Natural killer cell treated with Interleukin-12 subunit alpha and Interleukin-12 subunit beta and Interleukin-15 and Interleukin-18, amount 100 ng/mL, for 72 hours (primary cell): ENCODE data around the gene UROC1. TPM values are rescaled to one million over a fixed set of nuclear protein-coding genes. Genes with fewer than 3 reads are reported as not detected.
"Not testable (repeated sequence)": the region's sequence is repeated elsewhere in the genome, so short reads cannot be mapped to it uniquely, and the experiment has no call there.

Source experiments
- ATAC-seq, 2 donors: fragments of 150-1000 bp; cut with Tn5 transposase in 1 of 2; sonication (Bioruptor Pico), chemical (Tn5 transposase) in 1 of 2; 2 replicates each; pipeline ENCODE4 v1.10.0; 2021
- DNase-seq: peaks from one replicate; pipeline ENCODE4 v3.0.0; 2022; ENCODE audit warnings: low spot score
- H3K27ac Mint-ChIP-seq, 2 donors: 1 replicate in 1 of 2; 2 replicates in 1 of 2; pipeline ENCODE4 v1.8.0; 2022; ENCODE audit warnings: mixed read lengths in 2 of 2, mild to moderate bottlenecking in 1 of 2, moderate library complexity in 1 of 2
- H3K27me3 Mint-ChIP-seq, 2 donors: 1 replicate in 1 of 2; 2 replicates in 1 of 2; pipeline ENCODE4 v1.8.0; 2022; ENCODE audit warnings: mixed read lengths in 2 of 2
- H3K36me3 Mint-ChIP-seq: one replicate; pipeline ENCODE4 v1.8.0; 2022; ENCODE audit warnings: mixed read lengths
- H3K4me1 Mint-ChIP-seq, 2 donors: 1 replicate in 1 of 2; 2 replicates in 1 of 2; pipeline ENCODE4 v1.8.0; 2022; ENCODE audit warnings: low read depth in 2 of 2, mixed read lengths in 2 of 2, mild to moderate bottlenecking in 1 of 2
- H3K4me3 Mint-ChIP-seq: one replicate; pipeline ENCODE4 v1.8.0; 2022; ENCODE audit warnings: mixed read lengths
- H3K9me3 Mint-ChIP-seq: 2 replicates; pipeline ENCODE4 v1.8.0; 2022; ENCODE audit warnings: mixed read lengths
- total RNA-seq, 2 donors: library from RNA; stranded (reverse); gene quantifications; one replicate each; pipeline ENCODE4 v1.2.3, GENCODE V29; 2022

The UROC1 gene
- total RNA-seq, 2 donors from 2014 or later, result not detected

GRCh38 chr3:126542340-126543241 lies 25.0 kb upstream of the UROC1 start:
- Mint-ChIP-seq H3K4me3 (no peak overlapping the region), H3K27ac (no peak overlapping the region), H3K27me3 (peaks cover 0 to 23% of the 10 kb centered on the region in 2 donors), H3K4me1 (peaks cover 19 to 22% of the 10 kb centered on the region in 2 donors), H3K9me3 (no peaks in the 10 kb centered on the region), H3K36me3 (peaks cover 4% of the 10 kb centered on the region)
- ATAC-seq (no peak), DNase-seq (peak; percentile 57)

- H3K36me3 Mint-ChIP-seq, result peaks cover 4% of the 10 kb centered on the region
- H3K4me3 Mint-ChIP-seq, result no peak overlapping the region
- no peaks in the 10 kb centered on the region for H3K9me3 Mint-ChIP-seq
- peaks cover 19 to 22% of the 10 kb centered on the region in 2 donors for H3K4me1 Mint-ChIP-seq
- DNase-seq (peak; percentile 55), ATAC-seq (no peak)
- no peak overlapping the region for H3K27ac Mint-ChIP-seq
- peaks cover 0 to 22% of the 10 kb centered on the region in 2 donors for H3K27me3 Mint-ChIP-seq
Measured at GRCh38 chr3:126541628-126542339, 24.2 kb upstream of the UROC1 start.

GRCh38 chr3:126540951-126541627 lies 23.5 kb upstream of the UROC1 start:
- Mint-ChIP-seq H3K27me3 (peaks cover 0 to 22% of the 10 kb centered on the region in 2 donors), H3K36me3 (peaks cover 4% of the 10 kb centered on the region), H3K4me3 (no peak overlapping the region), H3K27ac (peak overlapping the region in 1 of 2 donors; percentile 61), H3K9me3 (no peaks in the 10 kb centered on the region), H3K4me1 (peaks cover 19 to 22% of the 10 kb centered on the region in 2 donors)
- ATAC-seq (no peak), DNase-seq (no peak)

- ATAC-seq (no peak), DNase-seq (peak; percentile 39)
- no peak overlapping the region for H3K4me3 Mint-ChIP-seq
- H3K9me3 Mint-ChIP-seq, result no peaks in the 10 kb centered on the region
- peaks cover 4% of the 10 kb centered on the region for H3K36me3 Mint-ChIP-seq
- peaks cover 19 to 22% of the 10 kb centered on the region in 2 donors for H3K4me1 Mint-ChIP-seq
- H3K27ac Mint-ChIP-seq, result peak overlapping the region; percentile 61 to 72
- H3K27me3 Mint-ChIP-seq, result peaks cover 2 to 23% of the 10 kb centered on the region in 2 donors
Measured at GRCh38 chr3:126540342-126540849, 22.8 kb upstream of the UROC1 start.

GRCh38 chr3:126539558-126540250 lies 22.1 kb upstream of the UROC1 start:
- peaks cover 19 to 22% of the 10 kb centered on the region in 2 donors for H3K4me1 Mint-ChIP-seq
- H3K27ac Mint-ChIP-seq, result peak overlapping the region; percentile 61 to 72
- DNase-seq, result peak; percentile 40
- peak in 1 of 2 donors; percentile 13 for ATAC-seq
- peaks cover 4% of the 10 kb centered on the region for H3K36me3 Mint-ChIP-seq
- no peaks in the 10 kb centered on the region for H3K9me3 Mint-ChIP-seq
- no peak overlapping the region for H3K4me3 Mint-ChIP-seq
- H3K27me3 Mint-ChIP-seq, result peaks cover 6 to 29% of the 10 kb centered on the region in 2 donors

- ATAC-seq (no peak), DNase-seq (no peak)
- Mint-ChIP-seq H3K4me3 (no peak overlapping the region), H3K27ac (no peak overlapping the region), H3K9me3 (no peaks in the 10 kb centered on the region), H3K4me1 (peaks cover 19 to 22% of the 10 kb centered on the region in 2 donors), H3K27me3 (peaks cover 12 to 36% of the 10 kb centered on the region in 2 donors), H3K36me3 (peaks cover 4% of the 10 kb centered on the region)
Measured at GRCh38 chr3:126538966-126539365, 21.4 kb upstream of the UROC1 start.

- H3K27ac Mint-ChIP-seq, result no peak overlapping the region
- ATAC-seq, result no peak
- H3K4me1 Mint-ChIP-seq, result peaks cover 19 to 22% of the 10 kb centered on the region in 2 donors
- no peaks in the 10 kb centered on the region for H3K9me3 Mint-ChIP-seq
- H3K27me3 Mint-ChIP-seq, result peaks cover 12 to 41% of the 10 kb centered on the region in 2 donors
- no peak overlapping the region for H3K4me3 Mint-ChIP-seq
- peak; percentile 53 for DNase-seq
- H3K36me3 Mint-ChIP-seq, result peaks cover 4% of the 10 kb centered on the region
Measured at GRCh38 chr3:126538316-126538715, 20.7 kb upstream of the UROC1 start.

GRCh38 chr3:126537730-126538281 lies 20.2 kb upstream of the UROC1 start:
- ATAC-seq (no peak), DNase-seq (no peak)
- peaks cover 12 to 41% of the 10 kb centered on the region in 2 donors for H3K27me3 Mint-ChIP-seq
- H3K9me3 Mint-ChIP-seq, result no peaks in the 10 kb centered on the region
- H3K27ac Mint-ChIP-seq, result no peak overlapping the region
- H3K4me3 Mint-ChIP-seq, result no peak overlapping the region
- peaks cover 4% of the 10 kb centered on the region for H3K36me3 Mint-ChIP-seq
- H3K4me1 Mint-ChIP-seq, result peaks cover 19 to 22% of the 10 kb centered on the region in 2 donors

GRCh38 chr3:126537116-126537729 lies 19.6 kb upstream of the UROC1 start:
- no peak overlapping the region for H3K27ac Mint-ChIP-seq
- DNase-seq, result peak; percentile 29
- peaks cover 12 to 41% of the 10 kb centered on the region in 2 donors for H3K27me3 Mint-ChIP-seq
- no peak overlapping the region for H3K4me3 Mint-ChIP-seq
- H3K36me3 Mint-ChIP-seq, result peaks cover 4% of the 10 kb centered on the region
- peaks cover 19 to 22% of the 10 kb centered on the region in 2 donors for H3K4me1 Mint-ChIP-seq
- no peaks in the 10 kb centered on the region for H3K9me3 Mint-ChIP-seq
- peak in 1 of 2 donors; percentile 29 for ATAC-seq

- Mint-ChIP-seq H3K4me1 (peaks cover 16 to 20% of the 10 kb centered on the region in 2 donors), H3K9me3 (no peaks in the 10 kb centered on the region), H3K27ac (no peak overlapping the region), H3K27me3 (peaks cover 12 to 39% of the 10 kb centered on the region in 2 donors), H3K4me3 (no peak overlapping the region), H3K36me3 (peaks cover 4% of the 10 kb centered on the region)
- ATAC-seq, result no peak
- DNase-seq, result no peak
Measured at GRCh38 chr3:126536126-126536525, 18.6 kb upstream of the UROC1 start.

GRCh38 chr3:126535636-126536035 lies 18.1 kb upstream of the UROC1 start:
- H3K27ac Mint-ChIP-seq, result peak overlapping the region in 1 of 2 donors; percentile 79
- H3K9me3 Mint-ChIP-seq, result no peaks in the 10 kb centered on the region
- no peak overlapping the region for H3K4me3 Mint-ChIP-seq
- H3K4me1 Mint-ChIP-seq, result peaks cover 11 to 15% of the 10 kb centered on the region in 2 donors
- peaks cover 12 to 34% of the 10 kb centered on the region in 2 donors for H3K27me3 Mint-ChIP-seq
- no peak for DNase-seq
- no peak for ATAC-seq
- peaks cover 4% of the 10 kb centered on the region for H3K36me3 Mint-ChIP-seq

- not testable (repeated sequence) for H3K36me3 Mint-ChIP-seq, H3K9me3 Mint-ChIP-seq, H3K4me1 Mint-ChIP-seq, ATAC-seq, DNase-seq, H3K4me3 Mint-ChIP-seq
- Mint-ChIP-seq H3K27me3 (peaks cover 12 to 29% of the 10 kb centered on the region in 2 donors), H3K27ac (peak overlapping the region in 1 of 2 donors; percentile 79)
Measured at GRCh38 chr3:126534716-126535115, 17.1 kb upstream of the UROC1 start.
